Measurements from ENCODE around the gene PGM5.

The PGM5 gene

GRCh38 chr9:68508547-68508946 lies 152.1 kb downstream of the PGM5 start:
- no peak for TF ChIP-seq CTCF (IDR thresholded peaks at IDR 0.05; ENCODE audit: low read length)
- no peak for TF ChIP-seq EZH2 (IDR thresholded peaks at IDR 0.05; ENCODE audit: borderline replicate concordance, low read length)
- Histone ChIP-seq H2AFZ (ENCODE audit: low read length) (no peak overlapping the region), H3K9ac (ENCODE audit: low read length) (no peak overlapping the region), H3K27ac (ENCODE audit: low read depth, low read length, poor library complexity, severe bottlenecking) (no peak overlapping the region), H3K36me3 (ENCODE audit: insufficient read depth, low read length) (no peaks in the 10 kb centered on the region), H3K4me1 (ENCODE audit: insufficient read depth, low read length, severe bottlenecking) (peaks cover 8% of the 10 kb centered on the region), H3K79me2 (ENCODE audit: insufficient read depth, low read length) (no peaks in the 10 kb centered on the region), H3K9me3 (ENCODE audit: low read length) (no peaks in the 10 kb centered on the region), H4K20me1 (ENCODE audit: insufficient read depth, low read length) (no peaks in the 10 kb centered on the region), H3F3A (ENCODE audit: insufficient read depth, low read length) (no peaks in the 10 kb centered on the region), H3K9me2 (ENCODE audit: low read depth, low read length) (no peaks in the 10 kb centered on the region), H3K4me2 (ENCODE audit: low read length) (no peak overlapping the region), H3K4me3 (ENCODE audit: low read depth, low read length, poor library complexity, severe bottlenecking) (no peak overlapping the region), H3K27me3 (ENCODE audit: insufficient read depth, low read length) (no peaks in the 10 kb centered on the region)

GRCh38 chr9:68509689-68510088 lies 153.3 kb downstream of the PGM5 start:
- no peaks in the 10 kb centered on the region for H3K79me2 ChIP-seq (ENCODE audit: insufficient read depth, low read length)
- no peaks in the 10 kb centered on the region for H3K9me3 ChIP-seq (ENCODE audit: low read length)
- no peaks in the 10 kb centered on the region for H4K20me1 ChIP-seq (ENCODE audit: insufficient read depth, low read length)
- H3K27ac ChIP-seq (ENCODE audit: low read depth, low read length, poor library complexity, severe bottlenecking): no peak overlapping the region
- no peak for TF ChIP-seq EZH2 (IDR thresholded peaks at IDR 0.05; ENCODE audit: borderline replicate concordance, low read length)
- H2AFZ ChIP-seq (ENCODE audit: low read length): no peak overlapping the region
- H3K9me2 ChIP-seq (ENCODE audit: low read depth, low read length): no peaks in the 10 kb centered on the region
- no peaks in the 10 kb centered on the region for H3K27me3 ChIP-seq (ENCODE audit: insufficient read depth, low read length)
- no peak overlapping the region for H3K9ac ChIP-seq (ENCODE audit: low read length)
- no peaks in the 10 kb centered on the region for H3K36me3 ChIP-seq (ENCODE audit: insufficient read depth, low read length)
- no peak overlapping the region for H3K4me2 ChIP-seq (ENCODE audit: low read length)
- H3F3A ChIP-seq (ENCODE audit: insufficient read depth, low read length): no peaks in the 10 kb centered on the region
- no peak overlapping the region for H3K4me3 ChIP-seq (ENCODE audit: low read depth, low read length, poor library complexity, severe bottlenecking)
- peaks cover 8% of the 10 kb centered on the region for H3K4me1 ChIP-seq (ENCODE audit: insufficient read depth, low read length, severe bottlenecking)

- Histone ChIP-seq H3K36me3 (ENCODE audit: insufficient read depth, low read length) (no peaks in the 10 kb centered on the region), H3K79me2 (ENCODE audit: insufficient read depth, low read length) (no peaks in the 10 kb centered on the region), H3K9ac (ENCODE audit: low read length) (no peak overlapping the region), H3K4me1 (ENCODE audit: insufficient read depth, low read length, severe bottlenecking) (no peaks in the 10 kb centered on the region), H2AFZ (ENCODE audit: low read length) (no peak overlapping the region), H3K27me3 (ENCODE audit: insufficient read depth, low read length) (no peaks in the 10 kb centered on the region), H3K9me3 (ENCODE audit: low read length) (peaks cover 2% of the 10 kb centered on the region; the same call in 1 of the 2 replicates), H3F3A (ENCODE audit: insufficient read depth, low read length) (no peaks in the 10 kb centered on the region), H4K20me1 (ENCODE audit: insufficient read depth, low read length) (no peaks in the 10 kb centered on the region), H3K9me2 (ENCODE audit: low read depth, low read length) (no peaks in the 10 kb centered on the region), H3K4me3 (ENCODE audit: low read depth, low read length, poor library complexity, severe bottlenecking) (no peak overlapping the region), H3K27ac (ENCODE audit: low read depth, low read length, poor library complexity, severe bottlenecking) (no peak overlapping the region), H3K4me2 (ENCODE audit: low read length) (no peak overlapping the region)
- TF ChIP-seq EZH2 (IDR thresholded peaks at IDR 0.05; ENCODE audit: borderline replicate concordance, low read length) (no peak), CTCF (IDR thresholded peaks at IDR 0.05; ENCODE audit: low read length) (no peak)
Measured at GRCh38 chr9:68513385-68513784, 157.0 kb downstream of the PGM5 start.

GRCh38 chr9:68513981-68514380 lies 157.6 kb downstream of the PGM5 start:
- Histone ChIP-seq H3K4me3 (ENCODE audit: low read depth, low read length, poor library complexity, severe bottlenecking) (no peak overlapping the region), H3F3A (ENCODE audit: insufficient read depth, low read length) (no peaks in the 10 kb centered on the region), H3K36me3 (ENCODE audit: insufficient read depth, low read length) (no peaks in the 10 kb centered on the region), H3K79me2 (ENCODE audit: insufficient read depth, low read length) (no peaks in the 10 kb centered on the region), H2AFZ (ENCODE audit: low read length) (no peak overlapping the region), H3K4me1 (ENCODE audit: insufficient read depth, low read length, severe bottlenecking) (no peaks in the 10 kb centered on the region), H3K27ac (ENCODE audit: low read depth, low read length, poor library complexity, severe bottlenecking) (no peak overlapping the region), H3K9ac (ENCODE audit: low read length) (no peak overlapping the region), H3K27me3 (ENCODE audit: insufficient read depth, low read length) (no peaks in the 10 kb centered on the region), H4K20me1 (ENCODE audit: insufficient read depth, low read length) (no peaks in the 10 kb centered on the region), H3K9me2 (ENCODE audit: low read depth, low read length) (no peaks in the 10 kb centered on the region), H3K9me3 (ENCODE audit: low read length) (peaks cover 6% of the 10 kb centered on the region; the same call in 1 of the 2 replicates), H3K4me2 (ENCODE audit: low read length) (no peak overlapping the region)
- TF ChIP-seq EZH2 (IDR thresholded peaks at IDR 0.05; ENCODE audit: borderline replicate concordance, low read length): no peak
- TF ChIP-seq CTCF (IDR thresholded peaks at IDR 0.05; ENCODE audit: low read length): no peak
